Measurements from ENCODE around the gene RHBDD1. TPM values are rescaled to one million over a fixed set of nuclear protein-coding genes. Genes with fewer than 3 reads are reported as not detected.
A peak's percentile ranks its signal among the peaks of the same experiment; 100 is the strongest.

Gene RHBDD1
- total and polyA plus RNA-seq, 4 donors, result 16.8 to 81.3 (median 30.2) TPM

GRCh38 chr2:226862623-226863022, 26.8 kb downstream of the RHBDD1 start:
- 40% methylated on average over 1 of the region's 2 CpGs for WGBS (ENCODE audit: insufficient coverage)
- Histone ChIP-seq H3K4me3 (ENCODE audit: low read depth, low read length) (no peak overlapping the region), H3K27ac (ENCODE audit: low read depth, low read length) (no peak overlapping the region), H3K9me3 (ENCODE audit: control insufficient read depth, insufficient read depth, low read length) (no peaks in the 10 kb centered on the region), H3K36me3 (ENCODE audit: control insufficient read depth, insufficient read depth, low read length) (no peaks in the 10 kb centered on the region), H3K27me3 (ENCODE audit: control insufficient read depth, insufficient read depth, low read length) (no peaks in the 10 kb centered on the region), H3K4me1 (ENCODE audit: control insufficient read depth, insufficient read depth, low read length) (no peaks in the 10 kb centered on the region)
- no peak for DNase-seq (ENCODE audit: low read depth in 4 of 6, low spot score in 6 of 6)

- H3K9me3 ChIP-seq (ENCODE audit: control insufficient read depth, insufficient read depth, low read length), result no peaks in the 10 kb centered on the region
- no peaks in the 10 kb centered on the region for H3K27me3 ChIP-seq (ENCODE audit: control insufficient read depth, insufficient read depth, low read length)
- no peak for DNase-seq (ENCODE audit: low read depth in 4 of 6, low spot score in 6 of 6)
- H3K4me3 ChIP-seq (ENCODE audit: low read depth, low read length), result no peak overlapping the region
- H3K4me1 ChIP-seq (ENCODE audit: control insufficient read depth, insufficient read depth, low read length), result peaks cover 4% of the 10 kb centered on the region
- 85% methylated on average over 1 of the region's 1 CpG for WGBS (ENCODE audit: insufficient coverage)
- H3K27ac ChIP-seq (ENCODE audit: low read depth, low read length), result no peak overlapping the region
- H3K36me3 ChIP-seq (ENCODE audit: control insufficient read depth, insufficient read depth, low read length), result no peaks in the 10 kb centered on the region
Observed at GRCh38 chr2:226865273-226865672, 29.4 kb downstream of the RHBDD1 start.

GRCh38 chr2:226865710-226866109, 29.9 kb downstream of the RHBDD1 start:
- H3K9me3 ChIP-seq (ENCODE audit: control insufficient read depth, insufficient read depth, low read length), result no peaks in the 10 kb centered on the region
- 83% methylated on average over 4 of the region's 6 CpGs for WGBS (ENCODE audit: insufficient coverage)
- no peak for DNase-seq (ENCODE audit: low read depth in 4 of 6, low spot score in 6 of 6)
- no peaks in the 10 kb centered on the region for H3K36me3 ChIP-seq (ENCODE audit: control insufficient read depth, insufficient read depth, low read length)
- peaks cover 4% of the 10 kb centered on the region for H3K4me1 ChIP-seq (ENCODE audit: control insufficient read depth, insufficient read depth, low read length)
- no peak overlapping the region for H3K4me3 ChIP-seq (ENCODE audit: low read depth, low read length)
- no peak overlapping the region for H3K27ac ChIP-seq (ENCODE audit: low read depth, low read length)
- H3K27me3 ChIP-seq (ENCODE audit: control insufficient read depth, insufficient read depth, low read length), result no peaks in the 10 kb centered on the region

- Histone ChIP-seq H3K9me3 (ENCODE audit: control insufficient read depth, insufficient read depth, low read length) (no peaks in the 10 kb centered on the region), H3K4me3 (ENCODE audit: low read depth, low read length) (no peak overlapping the region), H3K36me3 (ENCODE audit: control insufficient read depth, insufficient read depth, low read length) (no peaks in the 10 kb centered on the region), H3K27ac (ENCODE audit: low read depth, low read length) (no peak overlapping the region), H3K27me3 (ENCODE audit: control insufficient read depth, insufficient read depth, low read length) (no peaks in the 10 kb centered on the region), H3K4me1 (ENCODE audit: control insufficient read depth, insufficient read depth, low read length) (peaks cover 4% of the 10 kb centered on the region)
- no peak for DNase-seq (ENCODE audit: low read depth in 4 of 6, low spot score in 6 of 6)
- 30% methylated on average over 2 of the region's 7 CpGs for WGBS (ENCODE audit: insufficient coverage)
Observed at GRCh38 chr2:226868331-226869162, 32.7 kb downstream of the RHBDD1 start.

- Histone ChIP-seq H3K4me1 (ENCODE audit: control insufficient read depth, insufficient read depth, low read length) (peaks cover 4% of the 10 kb centered on the region), H3K27ac (ENCODE audit: low read depth, low read length) (no peak overlapping the region), H3K4me3 (ENCODE audit: low read depth, low read length) (no peak overlapping the region), H3K36me3 (ENCODE audit: control insufficient read depth, insufficient read depth, low read length) (no peaks in the 10 kb centered on the region), H3K27me3 (ENCODE audit: control insufficient read depth, insufficient read depth, low read length) (no peaks in the 10 kb centered on the region), H3K9me3 (ENCODE audit: control insufficient read depth, insufficient read depth, low read length) (no peaks in the 10 kb centered on the region)
- peak in 1 of 6 donors; percentile 4 for DNase-seq (ENCODE audit: low read depth in 4 of 6, low spot score in 6 of 6)
- 60% methylated on average over 1 of the region's 5 CpGs for WGBS (ENCODE audit: insufficient coverage)
Observed at GRCh38 chr2:226869371-226869770, 33.5 kb downstream of the RHBDD1 start.

GRCh38 chr2:226873051-226873620, 37.3 kb downstream of the RHBDD1 start:
- 100% methylated on average over 1 of the region's 2 CpGs for whole genome bisulfite sequencing (ENCODE audit: insufficient coverage)
- no peaks in the 10 kb centered on the region for H3K36me3 ChIP-seq (ENCODE audit: control insufficient read depth, insufficient read depth, low read length)
- H3K27ac ChIP-seq (ENCODE audit: low read depth, low read length), result no peak overlapping the region
- no peak for DNase-seq (ENCODE audit: low read depth in 4 of 6, low spot score in 6 of 6)
- no peak overlapping the region for H3K4me3 ChIP-seq (ENCODE audit: low read depth, low read length)
- peaks cover 4% of the 10 kb centered on the region for H3K4me1 ChIP-seq (ENCODE audit: control insufficient read depth, insufficient read depth, low read length)
- H3K27me3 ChIP-seq (ENCODE audit: control insufficient read depth, insufficient read depth, low read length), result no peaks in the 10 kb centered on the region
- H3K9me3 ChIP-seq (ENCODE audit: control insufficient read depth, insufficient read depth, low read length), result no peaks in the 10 kb centered on the region

- no peaks in the 10 kb centered on the region for H3K9me3 ChIP-seq (ENCODE audit: control insufficient read depth, insufficient read depth, low read length)
- H3K4me3 ChIP-seq (ENCODE audit: low read depth, low read length), result no peak overlapping the region
- H3K27me3 ChIP-seq (ENCODE audit: control insufficient read depth, insufficient read depth, low read length), result no peaks in the 10 kb centered on the region
- H3K27ac ChIP-seq (ENCODE audit: low read depth, low read length), result no peak overlapping the region
- no CpG with 5 or more reads among the region's 1 CpG for WGBS (ENCODE audit: insufficient coverage)
- H3K36me3 ChIP-seq (ENCODE audit: control insufficient read depth, insufficient read depth, low read length), result no peaks in the 10 kb centered on the region
- H3K4me1 ChIP-seq (ENCODE audit: control insufficient read depth, insufficient read depth, low read length), result peaks cover 4% of the 10 kb centered on the region
- DNase-seq (ENCODE audit: low read depth in 4 of 6, low spot score in 6 of 6), result no peak
Observed at GRCh38 chr2:226873826-226874225, 38.0 kb downstream of the RHBDD1 start.

GRCh38 chr2:226874749-226875148, 38.9 kb downstream of the RHBDD1 start:
- H3K4me1 ChIP-seq (ENCODE audit: control insufficient read depth, insufficient read depth, low read length), result peaks cover 1% of the 10 kb centered on the region
- no peak overlapping the region for H3K27ac ChIP-seq (ENCODE audit: low read depth, low read length)
- WGBS (ENCODE audit: insufficient coverage), result 17% methylated on average over 1 of the region's 3 CpGs
- H3K9me3 ChIP-seq (ENCODE audit: control insufficient read depth, insufficient read depth, low read length), result no peaks in the 10 kb centered on the region
- no peak overlapping the region for H3K4me3 ChIP-seq (ENCODE audit: low read depth, low read length)
- no peaks in the 10 kb centered on the region for H3K27me3 ChIP-seq (ENCODE audit: control insufficient read depth, insufficient read depth, low read length)
- no peak for DNase-seq (ENCODE audit: low read depth in 4 of 6, low spot score in 6 of 6)
- no peaks in the 10 kb centered on the region for H3K36me3 ChIP-seq (ENCODE audit: control insufficient read depth, insufficient read depth, low read length)

- DNase-seq (ENCODE audit: low read depth in 4 of 6, low spot score in 6 of 6), result no peak
- WGBS (ENCODE audit: insufficient coverage), result 92% methylated on average over 2 of the region's 5 CpGs
- Histone ChIP-seq H3K9me3 (ENCODE audit: control insufficient read depth, insufficient read depth, low read length) (no peaks in the 10 kb centered on the region), H3K27me3 (ENCODE audit: control insufficient read depth, insufficient read depth, low read length) (no peaks in the 10 kb centered on the region), H3K4me3 (ENCODE audit: low read depth, low read length) (no peak overlapping the region), H3K27ac (ENCODE audit: low read depth, low read length) (no peak overlapping the region), H3K4me1 (ENCODE audit: control insufficient read depth, insufficient read depth, low read length) (no peaks in the 10 kb centered on the region), H3K36me3 (ENCODE audit: control insufficient read depth, insufficient read depth, low read length) (no peaks in the 10 kb centered on the region)
Observed at GRCh38 chr2:226875438-226876225, 39.8 kb downstream of the RHBDD1 start.

Measured in spinal cord (tissue), 10 donors.